ENCODE data around the gene TNS1. TPM values are rescaled to one million over a fixed set of nuclear protein-coding genes. Genes with fewer than 3 reads are reported as not detected.

The TNS1 gene
- total RNA-seq, 1 donor = 116 TPM

DNA sequence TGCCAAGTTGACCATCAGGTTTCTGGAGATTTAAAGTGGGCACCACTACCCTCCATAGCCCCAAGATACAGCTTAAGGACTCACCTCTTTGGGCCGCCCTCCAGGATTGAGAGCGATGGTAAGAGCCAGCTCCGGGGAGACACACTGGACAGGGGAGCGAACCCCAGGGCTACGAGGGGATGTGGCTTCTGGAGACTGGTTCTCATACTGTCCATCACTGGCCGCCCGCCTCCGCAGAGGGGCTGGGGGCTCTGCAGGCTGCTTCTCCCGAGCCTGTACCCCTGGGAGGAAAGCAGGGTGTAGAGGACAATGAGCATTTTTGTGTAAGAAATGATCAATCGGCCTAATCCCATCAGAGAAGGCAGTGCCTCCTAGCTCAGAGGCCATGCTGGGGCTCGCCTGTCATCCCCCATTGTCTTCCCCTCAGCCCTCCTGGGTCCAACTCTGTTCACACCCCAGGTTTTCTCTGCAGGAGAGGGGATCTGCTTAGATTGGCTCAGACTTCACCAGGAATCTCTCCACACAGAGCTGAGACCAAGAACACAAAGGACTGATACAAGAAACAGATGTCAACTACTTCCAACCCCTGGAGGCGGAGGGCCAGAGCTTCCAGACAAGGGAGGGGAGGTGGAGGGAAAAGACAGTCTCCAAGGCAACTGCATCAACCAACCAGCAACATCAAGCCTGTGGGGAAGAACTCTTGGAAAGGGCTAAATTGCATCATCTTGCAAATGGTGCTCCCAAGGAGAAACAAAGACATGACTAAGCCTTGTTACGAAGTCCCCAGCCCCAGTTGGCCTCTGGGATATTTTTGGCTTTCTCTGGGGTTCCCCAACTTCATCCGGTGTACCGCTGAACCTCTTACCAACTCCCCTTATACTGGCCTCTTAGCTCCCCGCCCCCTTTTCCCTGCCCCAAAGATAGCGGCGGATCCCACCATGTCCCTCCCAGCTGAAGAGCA is 166.6 kb downstream of the TNS1 start:
- TF ChIP-seq, protein P1, sequence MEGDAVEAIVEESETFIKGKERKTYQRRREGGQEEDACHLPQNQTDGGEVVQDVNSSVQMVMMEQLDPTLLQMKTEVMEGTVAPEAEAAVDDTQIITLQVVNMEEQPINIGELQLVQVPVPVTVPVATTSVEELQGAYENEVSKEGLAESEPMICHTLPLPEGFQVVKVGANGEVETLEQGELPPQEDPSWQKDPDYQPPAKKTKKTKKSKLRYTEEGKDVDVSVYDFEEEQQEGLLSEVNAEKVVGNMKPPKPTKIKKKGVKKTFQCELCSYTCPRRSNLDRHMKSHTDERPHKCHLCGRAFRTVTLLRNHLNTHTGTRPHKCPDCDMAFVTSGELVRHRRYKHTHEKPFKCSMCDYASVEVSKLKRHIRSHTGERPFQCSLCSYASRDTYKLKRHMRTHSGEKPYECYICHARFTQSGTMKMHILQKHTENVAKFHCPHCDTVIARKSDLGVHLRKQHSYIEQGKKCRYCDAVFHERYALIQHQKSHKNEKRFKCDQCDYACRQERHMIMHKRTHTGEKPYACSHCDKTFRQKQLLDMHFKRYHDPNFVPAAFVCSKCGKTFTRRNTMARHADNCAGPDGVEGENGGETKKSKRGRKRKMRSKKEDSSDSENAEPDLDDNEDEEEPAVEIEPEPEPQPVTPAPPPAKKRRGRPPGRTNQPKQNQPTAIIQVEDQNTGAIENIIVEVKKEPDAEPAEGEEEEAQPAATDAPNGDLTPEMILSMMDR (IDR thresholded peaks at IDR 0.05; ENCODE audit: insufficient read depth, low read length) = no peak
- peak; percentile 99 for DNase-seq (ENCODE audit: low read depth)
- no peak overlapping the region for H3K4me3 ChIP-seq (ENCODE audit: low read depth, low read length)

DNA sequence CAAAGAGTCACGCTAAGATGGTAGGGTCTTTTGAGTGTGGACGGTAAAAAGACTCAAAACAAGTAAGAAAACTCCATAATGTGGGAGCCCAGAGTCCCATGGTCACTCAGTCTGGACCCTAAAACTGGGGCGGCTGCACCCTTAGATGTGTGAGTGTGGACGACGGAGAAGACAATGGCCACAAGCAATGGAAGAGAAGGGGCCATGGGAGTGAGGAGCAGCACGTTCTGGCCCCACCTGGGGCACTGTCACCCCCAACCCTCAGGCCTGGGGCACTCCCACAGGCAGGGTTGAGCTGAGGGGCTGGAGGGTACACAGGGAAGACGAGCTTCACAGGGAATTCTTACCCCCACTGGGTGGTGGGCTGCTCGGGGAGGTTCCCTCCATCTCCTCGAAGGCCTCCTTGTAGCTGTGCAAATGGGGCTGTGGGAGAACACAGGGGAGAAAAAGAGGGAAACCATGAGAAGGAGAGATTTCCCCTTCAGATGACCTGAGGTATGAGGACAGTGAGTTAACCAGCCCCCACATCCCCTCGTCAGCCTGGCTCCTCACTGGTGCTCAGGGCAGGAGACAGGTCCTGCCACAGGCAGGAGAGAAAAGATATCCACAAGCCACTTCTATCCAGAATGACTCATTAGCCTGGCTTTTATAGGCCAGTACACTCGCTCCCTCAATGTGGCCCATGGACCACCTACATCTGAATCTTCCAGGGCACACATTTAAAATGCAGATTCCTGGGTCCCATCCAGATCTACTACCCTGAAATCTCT is 167.9 kb downstream of the TNS1 start:
- TF ChIP-seq, protein P1 (IDR thresholded peaks at IDR 0.05; ENCODE audit: insufficient read depth, low read length) = no peak
- peak; percentile 12 for DNase-seq (ENCODE audit: low read depth)
- no peak overlapping the region for H3K4me3 ChIP-seq (ENCODE audit: low read depth, low read length)

DNA sequence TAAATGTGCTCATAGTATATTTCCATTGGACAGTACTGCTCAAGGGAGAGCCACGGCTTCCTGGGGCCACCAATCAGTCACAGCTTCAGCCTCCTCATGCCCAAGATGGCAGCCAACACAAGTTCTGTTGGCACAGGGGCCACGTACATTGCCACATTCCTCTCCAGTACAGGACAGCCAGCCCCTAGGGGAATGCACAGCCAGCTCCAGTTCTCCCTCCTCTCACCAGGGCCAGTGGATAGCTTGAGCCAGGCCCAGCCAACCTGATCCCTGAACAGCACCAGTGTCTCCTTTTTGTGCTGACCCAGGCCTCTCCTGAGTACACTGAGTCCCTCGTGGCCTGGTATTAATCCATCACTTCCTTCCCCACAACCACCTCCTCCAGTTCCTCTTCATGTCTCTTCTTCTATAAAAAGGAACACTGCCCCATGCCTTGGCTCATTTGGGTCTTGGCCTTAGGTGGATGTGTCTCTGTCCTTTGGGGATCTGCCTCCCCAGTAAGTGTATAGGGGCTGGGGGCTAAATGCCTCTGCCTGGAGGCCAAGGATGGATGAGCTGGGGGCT is 168.7 kb downstream of the TNS1 start:
- TF ChIP-seq, protein P1 (IDR thresholded peaks at IDR 0.05; ENCODE audit: insufficient read depth, low read length) = no peak
- H3K4me3 ChIP-seq (ENCODE audit: low read depth, low read length) = no peak overlapping the region
- DNase-seq (ENCODE audit: low read depth) = no peak

DNA sequence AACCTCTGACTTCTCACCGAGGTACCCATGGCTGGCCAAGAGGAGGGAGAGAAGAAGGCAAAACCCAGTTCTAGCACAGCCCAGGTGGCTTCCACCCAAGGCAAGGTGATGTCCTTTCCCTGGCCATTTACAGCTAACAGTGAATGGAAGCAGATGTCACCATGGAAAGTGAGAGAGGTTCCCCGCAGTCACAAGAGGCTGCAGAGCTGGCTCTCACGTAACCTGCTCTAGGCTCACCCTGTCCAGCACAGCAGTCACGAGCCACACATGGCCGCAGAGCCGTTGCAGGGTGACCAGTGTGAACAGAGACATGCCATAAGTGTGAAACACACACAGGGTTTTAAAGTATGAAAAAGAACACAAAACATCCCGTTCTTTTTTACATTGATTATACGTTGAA is 169.4 kb downstream of the TNS1 start:
- DNase-seq (ENCODE audit: low read depth) = no peak
- TF ChIP-seq, protein P1 (IDR thresholded peaks at IDR 0.05; ENCODE audit: insufficient read depth, low read length) = no peak
- no peak overlapping the region for H3K4me3 ChIP-seq (ENCODE audit: low read depth, low read length)

DNA sequence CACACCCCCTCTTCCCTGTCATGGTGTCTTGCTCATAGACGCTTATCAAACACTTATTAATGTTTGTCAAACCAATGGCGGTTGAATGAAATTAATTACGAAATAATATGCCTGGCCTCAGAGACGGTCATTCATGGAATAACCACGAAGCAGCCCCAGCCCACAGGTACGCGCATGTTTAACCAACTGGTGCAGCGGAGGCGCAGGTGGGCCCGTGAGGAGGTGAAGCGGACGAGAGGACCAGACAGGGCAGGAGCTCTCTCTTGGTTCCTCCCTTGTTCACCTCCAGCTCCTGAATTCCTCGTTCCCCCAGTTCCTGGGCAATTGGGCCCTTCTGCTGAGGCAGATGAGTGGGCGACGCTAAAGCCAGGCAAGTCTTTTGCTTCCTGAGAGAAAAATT is 169.8 kb downstream of the TNS1 start:
- no peak for DNase-seq (ENCODE audit: low read depth)
- H3K4me3 ChIP-seq (ENCODE audit: low read depth, low read length) = no peak overlapping the region
- TF ChIP-seq, protein P1 (IDR thresholded peaks at IDR 0.05; ENCODE audit: insufficient read depth, low read length) = no peak

DNA sequence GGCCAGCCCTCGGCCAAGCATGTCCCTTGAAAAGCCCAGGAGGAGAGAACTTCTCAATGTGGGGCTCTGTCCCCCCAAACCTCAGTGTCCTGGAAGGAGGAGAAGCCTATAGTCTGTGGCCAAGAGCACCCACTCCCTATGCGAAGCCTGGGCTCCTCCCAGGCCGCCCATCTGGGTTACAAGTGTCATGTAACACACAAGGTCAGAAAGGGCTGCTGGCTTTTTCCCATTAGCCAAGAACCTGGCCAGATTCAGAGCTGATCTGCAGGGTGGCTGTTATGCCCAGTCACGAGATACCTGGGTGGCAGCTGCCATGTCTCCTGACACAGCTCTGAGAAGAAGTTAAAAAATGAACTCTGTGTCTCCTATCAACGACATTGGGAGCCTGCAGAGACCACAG is 170.7 kb downstream of the TNS1 start:
- DNase-seq (ENCODE audit: low read depth) = no peak
- no peak overlapping the region for H3K4me3 ChIP-seq (ENCODE audit: low read depth, low read length)
- TF ChIP-seq, protein P1 (IDR thresholded peaks at IDR 0.05; ENCODE audit: insufficient read depth, low read length) = no peak

All from fibroblast of the aortic adventitia (primary cell).